HCT116 (cell line): ENCODE measurements around the gene RIN3.

Source experiments
- CEBPB ChIP-seq: IDR thresholded peaks from 2 replicates; pipeline ENCODE4 v1.6.1; 2012; ENCODE audit warnings: low read depth
- CTCF ChIP-seq, 3 experiments: fragments of 200-600 bp in 1 of 3; sonication (generic) in 1 of 3; IDR thresholded peaks in 2 of 3; conservative IDR thresholded peaks in 1 of 3; 2 replicates each; pipeline ENCODE4 v1.5.1; 2012 to 2017; ENCODE audit warnings: low read depth in 2 of 3, low read length in 2 of 3, antibody characterized with exemption in 1 of 3, borderline replicate concordance in 1 of 3, control low read depth in 1 of 3, mild to moderate bottlenecking in 1 of 3, mixed read lengths in 1 of 3, mixed run types in 1 of 3, moderate library complexity in 1 of 3; ENCODE audit not compliant: insufficient read depth in 1 of 3
- EGR1 ChIP-seq: IDR thresholded peaks from 2 replicates; pipeline ENCODE4 v1.6.1; 2012; ENCODE audit warnings: low read depth
- POLR2A ChIP-seq: IDR thresholded peaks from 2 replicates; pipeline ENCODE4 v1.7.0; 2011; ENCODE audit warnings: borderline replicate concordance; ENCODE audit not compliant: insufficient read depth, insufficient read length; ENCODE audit errors: extremely low read depth
- POLR2AphosphoS5 ChIP-seq: IDR thresholded peaks from 2 replicates; pipeline ENCODE4 v1.6.1; 2011; ENCODE audit warnings: mild to moderate bottlenecking, low read depth, low read length, moderate library complexity
- RAD21 ChIP-seq: IDR thresholded peaks from 2 replicates; pipeline ENCODE4 v1.6.1; 2012; ENCODE audit warnings: low read depth, mild to moderate bottlenecking
- SIN3A ChIP-seq: IDR thresholded peaks from 2 replicates; pipeline ENCODE4 v1.6.1; 2012; ENCODE audit warnings: low read depth
- SP1 ChIP-seq: IDR thresholded peaks from 2 replicates; pipeline ENCODE4 v1.6.1; 2012; ENCODE audit warnings: low read depth
- TCF7L2 ChIP-seq: IDR thresholded peaks from 2 replicates; pipeline ENCODE4 v1.7.0; 2011; ENCODE audit warnings: borderline replicate concordance, inconsistent platforms; ENCODE audit not compliant: insufficient read depth, insufficient read length; ENCODE audit errors: extremely low read depth
- YY1 ChIP-seq: IDR thresholded peaks from 2 replicates; pipeline ENCODE4 v1.6.1; 2011; ENCODE audit warnings: low read length, low read depth, moderate library complexity, mild to moderate bottlenecking; ENCODE audit not compliant: insufficient replicate concordance; ENCODE audit errors: extremely low read depth
- ZFX ChIP-seq: fragments of 450-650 bp; IDR thresholded peaks from 2 replicates; pipeline ENCODE4 v1.6.1; 2017

DNA sequence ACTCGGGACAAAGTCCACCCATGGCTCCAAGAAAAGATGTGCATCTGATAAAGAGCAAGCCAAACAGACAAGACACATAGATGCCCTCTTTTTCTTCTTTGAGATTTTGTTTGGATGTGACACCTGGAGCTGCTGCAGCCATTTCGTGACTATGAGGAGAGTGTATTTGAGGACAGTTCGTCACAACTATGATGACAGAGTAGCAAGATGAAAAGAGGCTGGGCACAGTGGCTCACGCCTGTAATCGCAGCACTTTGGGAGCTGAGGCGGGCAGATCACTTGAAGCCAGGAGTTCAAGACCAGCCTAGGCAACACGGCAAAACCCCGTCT is 213.3 kb downstream of the RIN3 start:
- TF ChIP-seq SP1 (no peak), POLR2A (no peak), SIN3A (no peak), CTCF (IDR thresholded peaks at IDR 0.05 in 2 of 3, conservative IDR thresholded peaks at IDR 0.05 in 1 of 3; ENCODE audit: borderline replicate concordance in 1 of 3, insufficient read depth in 1 of 3, low read depth in 2 of 3, low read length in 2 of 3) (no peak), TCF7L2 (no peak), ZFX (no peak), POLR2AphosphoS5 (no peak), EGR1 (no peak), RAD21 (no peak), YY1 (no peak), CEBPB (no peak)
